Measurements from ENCODE around the gene PKP4. TPM values are rescaled to one million over a fixed set of nuclear protein-coding genes. Genes with fewer than 3 reads are reported as not detected.

Gene PKP4
- total and polyA plus RNA-seq, 4 experiments from 2014 or later = 1.4 to 39.3 (median 19.1) TPM

DNA sequence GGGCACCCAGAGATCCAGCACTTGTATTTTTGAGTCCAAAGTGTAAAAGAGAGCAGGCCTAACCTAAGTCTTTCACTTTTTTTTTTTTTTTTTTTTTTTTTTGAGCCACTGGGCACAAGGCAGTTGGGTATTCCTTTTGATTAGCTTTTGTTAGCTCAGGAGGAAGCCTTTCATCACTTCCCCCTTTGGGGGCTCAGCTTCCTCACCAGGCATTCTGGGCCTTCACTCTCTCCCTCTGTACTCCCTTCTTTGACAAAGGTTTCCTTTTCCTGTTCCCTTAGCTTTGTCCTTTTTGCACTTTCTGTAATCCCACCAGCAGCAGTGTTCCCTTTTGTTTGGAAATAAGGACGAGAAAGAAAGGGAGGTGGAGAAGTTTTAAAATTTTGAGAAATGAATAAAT is 88.2 kb downstream of the PKP4 start:
- peaks cover 6% of the 10 kb centered on the region for H3K4me1 ChIP-seq (ENCODE audit: insufficient read depth, low read length)
- H3K27ac ChIP-seq (ENCODE audit: low read depth, low read length) = no peak overlapping the region
- Mint-ChIP-seq H3K27ac (peak overlapping the region in 1 of 7 donors; percentile 31), H3K4me3 (no peak overlapping the region), H3K4me1 (peaks cover 6 to 10% (median 8%) of the 10 kb centered on the region in 4 donors), H3K9me3 (no peaks in the 10 kb centered on the region), H3K36me3 (peaks cover 17 to 31% of the 10 kb centered on the region in 2 donors), H3K27me3 (no peaks in the 10 kb centered on the region)
- H3K27me3 ChIP-seq (ENCODE audit: insufficient read depth, low read length) = no peaks in the 10 kb centered on the region
- no peaks in the 10 kb centered on the region for H3K36me3 ChIP-seq (ENCODE audit: insufficient read depth, low read length)
- H3K9me3 ChIP-seq (ENCODE audit: control insufficient read depth in 1 of 2, low read length in 2 of 2) = no peaks in the 10 kb centered on the region
- CTCF ChIA-PET (ENCODE audit: partially characterized antibody) = interaction anchor here (0.6 to 1.6 kb wide), 3 partner anchors 9 to 72 kb away, joined by 3 to 9 read pairs (median 4); no protein-coding TSS in a partner anchor
- POLR2A ChIA-PET (ENCODE audit: partially characterized antibody) = no interaction called here
- H3K4me3 ChIP-seq (ENCODE audit: low read length in 2 of 2) = no peak overlapping the region
- DNase-seq = no peak
- intact Hi-C loops (cut with micrococcal nuclease) = no loop called here

DNA sequence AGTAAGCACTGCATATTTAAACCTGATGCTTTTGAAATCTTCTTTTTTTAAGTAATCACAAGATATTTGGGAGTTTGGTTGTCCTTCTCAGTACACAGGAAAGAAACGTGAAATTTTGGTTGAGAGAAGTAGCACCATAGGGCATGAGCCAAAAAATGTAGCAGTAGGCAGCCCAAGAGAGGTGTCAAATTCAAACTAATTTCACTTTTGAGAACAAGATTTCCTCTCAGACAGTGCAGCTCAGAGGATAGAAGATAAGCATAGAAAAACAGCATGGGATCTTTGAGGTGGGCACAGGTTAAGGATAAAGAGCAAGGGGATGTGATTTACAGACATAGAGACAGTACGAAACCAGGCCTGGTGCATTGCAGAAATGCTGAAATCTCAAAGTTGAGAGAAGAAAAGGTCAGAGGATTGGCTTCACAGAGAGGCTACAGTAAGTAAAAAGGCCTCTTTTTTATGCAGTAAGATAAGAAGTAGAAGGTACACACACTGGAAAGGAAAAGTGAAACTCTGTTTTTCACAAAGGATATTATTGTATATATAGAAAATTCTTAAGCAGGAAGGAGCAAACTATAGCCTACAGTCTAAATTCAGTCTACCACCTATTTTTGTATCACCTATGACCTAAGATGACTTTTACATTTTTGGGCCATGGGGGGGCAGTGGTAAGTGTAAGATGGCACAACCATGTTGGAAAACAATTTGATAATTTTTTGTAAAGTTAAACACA is 89.8 kb downstream of the PKP4 start:
- no peak for DNase-seq
- Histone ChIP-seq H3K27ac (ENCODE audit: low read depth, low read length) (no peak overlapping the region), H3K9me3 (ENCODE audit: control insufficient read depth in 1 of 2, low read length in 2 of 2) (no peaks in the 10 kb centered on the region), H3K27me3 (ENCODE audit: insufficient read depth, low read length) (no peaks in the 10 kb centered on the region), H3K36me3 (ENCODE audit: insufficient read depth, low read length) (no peaks in the 10 kb centered on the region), H3K4me3 (ENCODE audit: low read length in 2 of 2) (no peak overlapping the region), H3K4me1 (ENCODE audit: insufficient read depth, low read length) (peaks cover 6% of the 10 kb centered on the region)
- Mint-ChIP-seq H3K9me3 (no peaks in the 10 kb centered on the region), H3K36me3 (peaks cover 18 to 29% of the 10 kb centered on the region in 2 donors), H3K4me1 (peaks cover 6 to 10% (median 8%) of the 10 kb centered on the region in 4 donors), H3K27me3 (no peaks in the 10 kb centered on the region), H3K4me3 (no peak overlapping the region), H3K27ac (peak overlapping the region in 6 of 7 donors; percentile 8 to 79 (median 64))
- ChIA-PET CTCF (ENCODE audit: partially characterized antibody) (no interaction called here), POLR2A (ENCODE audit: partially characterized antibody) (no interaction called here)
- intact Hi-C loops (cut with micrococcal nuclease) = no loop called here

DNA sequence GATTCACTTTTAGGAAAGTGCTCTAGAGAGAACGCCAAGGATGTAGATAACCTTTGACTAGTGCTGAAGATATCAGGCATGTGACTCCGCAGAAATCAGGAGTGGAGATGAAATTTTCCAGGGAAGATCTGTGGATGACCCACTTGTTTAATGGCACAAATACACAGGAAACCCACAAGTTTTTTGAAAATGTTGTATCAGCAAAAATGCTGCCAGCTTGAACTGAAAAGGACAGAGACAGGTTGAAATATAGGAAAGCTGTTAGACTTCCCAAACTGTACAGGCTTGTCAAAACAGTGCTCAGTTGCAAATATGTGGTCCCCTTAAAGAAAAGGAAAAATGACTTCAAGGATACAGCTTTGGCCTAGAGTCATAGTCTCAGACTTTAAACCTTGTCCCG is 96.5 kb downstream of the PKP4 start:
- Mint-ChIP-seq H3K27ac (no peak overlapping the region), H3K36me3 (peaks cover 10 to 26% of the 10 kb centered on the region in 2 donors), H3K9me3 (no peaks in the 10 kb centered on the region), H3K4me1 (peaks cover 0 to 1% (median 0%) of the 10 kb centered on the region in 4 donors), H3K27me3 (no peaks in the 10 kb centered on the region), H3K4me3 (no peak overlapping the region)
- Histone ChIP-seq H3K36me3 (ENCODE audit: insufficient read depth, low read length) (no peaks in the 10 kb centered on the region), H3K27ac (ENCODE audit: low read depth, low read length) (no peak overlapping the region), H3K27me3 (ENCODE audit: insufficient read depth, low read length) (no peaks in the 10 kb centered on the region), H3K4me1 (ENCODE audit: insufficient read depth, low read length) (no peaks in the 10 kb centered on the region), H3K9me3 (ENCODE audit: control insufficient read depth in 1 of 2, low read length in 2 of 2) (no peaks in the 10 kb centered on the region), H3K4me3 (ENCODE audit: low read length in 2 of 2) (no peak overlapping the region)
- intact Hi-C loops (cut with micrococcal nuclease) = no loop called here
- DNase-seq = no peak
- ChIA-PET CTCF (ENCODE audit: partially characterized antibody) (no interaction called here), POLR2A (ENCODE audit: partially characterized antibody) (no interaction called here)

DNA sequence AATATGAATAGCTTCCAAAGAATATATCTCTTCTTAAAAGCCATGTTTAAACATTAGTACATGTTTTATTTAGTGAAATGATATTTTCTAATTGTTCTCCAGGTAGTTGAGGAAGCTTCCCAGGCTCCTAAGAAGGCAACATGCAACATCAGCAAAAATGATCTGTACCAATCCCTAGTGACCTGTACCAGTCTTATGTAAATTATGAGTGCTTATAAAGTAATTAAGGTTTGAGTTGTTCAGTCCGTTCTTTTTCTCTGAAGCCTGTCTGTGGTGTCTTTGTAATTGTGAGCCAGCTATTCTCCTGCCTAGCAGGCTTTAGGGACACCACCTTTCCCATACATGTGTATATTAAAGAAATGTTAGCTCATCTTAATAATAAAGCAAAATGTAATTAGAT is 98.2 kb downstream of the PKP4 start:
- Histone ChIP-seq H3K27me3 (ENCODE audit: insufficient read depth, low read length) (no peaks in the 10 kb centered on the region), H3K9me3 (ENCODE audit: control insufficient read depth in 1 of 2, low read length in 2 of 2) (no peaks in the 10 kb centered on the region), H3K27ac (ENCODE audit: low read depth, low read length) (no peak overlapping the region), H3K4me3 (ENCODE audit: low read length in 2 of 2) (no peak overlapping the region), H3K4me1 (ENCODE audit: insufficient read depth, low read length) (no peaks in the 10 kb centered on the region), H3K36me3 (ENCODE audit: insufficient read depth, low read length) (no peaks in the 10 kb centered on the region)
- Mint-ChIP-seq H3K27me3 (no peaks in the 10 kb centered on the region), H3K36me3 (peaks cover 2 to 17% of the 10 kb centered on the region in 2 donors), H3K4me1 (peaks cover 0 to 1% (median 0%) of the 10 kb centered on the region in 4 donors), H3K4me3 (no peak overlapping the region), H3K27ac (no peak overlapping the region), H3K9me3 (no peaks in the 10 kb centered on the region)
- ChIA-PET CTCF (ENCODE audit: partially characterized antibody) (no interaction called here), POLR2A (ENCODE audit: partially characterized antibody) (no interaction called here)
- DNase-seq = no peak
- intact Hi-C loops (cut with micrococcal nuclease) = no loop called here

DNA sequence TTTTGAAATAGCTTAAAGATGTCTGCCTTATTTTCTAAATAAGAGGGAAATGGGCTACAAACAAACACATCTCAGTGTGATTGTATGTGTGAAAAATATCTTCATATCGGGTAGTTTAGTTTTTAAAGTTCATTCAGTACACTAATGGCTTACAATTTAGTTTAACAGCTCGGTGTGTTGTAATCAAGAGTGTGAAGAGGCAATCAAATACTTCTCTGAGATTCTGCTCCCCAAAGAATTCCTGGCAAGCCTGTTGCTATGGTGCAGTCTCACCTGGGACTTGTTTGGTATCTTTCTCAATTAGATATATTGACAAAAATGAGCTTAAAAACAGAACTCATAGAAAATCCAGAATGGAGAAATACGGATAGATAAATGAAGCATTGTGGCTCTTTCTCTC is 99.4 kb downstream of the PKP4 start:
- no peak for DNase-seq
- Mint-ChIP-seq H3K36me3 (peaks cover 1 to 17% of the 10 kb centered on the region in 2 donors), H3K9me3 (no peaks in the 10 kb centered on the region), H3K4me3 (no peak overlapping the region), H3K4me1 (peaks cover 0 to 1% (median 0%) of the 10 kb centered on the region in 4 donors), H3K27me3 (no peaks in the 10 kb centered on the region), H3K27ac (no peak overlapping the region)
- Histone ChIP-seq H3K27ac (ENCODE audit: low read depth, low read length) (no peak overlapping the region), H3K27me3 (ENCODE audit: insufficient read depth, low read length) (no peaks in the 10 kb centered on the region), H3K4me1 (ENCODE audit: insufficient read depth, low read length) (no peaks in the 10 kb centered on the region), H3K36me3 (ENCODE audit: insufficient read depth, low read length) (no peaks in the 10 kb centered on the region), H3K9me3 (ENCODE audit: control insufficient read depth in 1 of 2, low read length in 2 of 2) (no peaks in the 10 kb centered on the region), H3K4me3 (ENCODE audit: low read length in 2 of 2) (no peak overlapping the region)
- ChIA-PET POLR2A (ENCODE audit: partially characterized antibody) (no interaction called here), CTCF (ENCODE audit: partially characterized antibody) (interaction anchor here (1.0 kb wide), 1 partner anchor 92 kb away, joined by 3 read pairs; no protein-coding TSS in a partner anchor)
- intact Hi-C loops (cut with micrococcal nuclease) = no loop called here

DNA sequence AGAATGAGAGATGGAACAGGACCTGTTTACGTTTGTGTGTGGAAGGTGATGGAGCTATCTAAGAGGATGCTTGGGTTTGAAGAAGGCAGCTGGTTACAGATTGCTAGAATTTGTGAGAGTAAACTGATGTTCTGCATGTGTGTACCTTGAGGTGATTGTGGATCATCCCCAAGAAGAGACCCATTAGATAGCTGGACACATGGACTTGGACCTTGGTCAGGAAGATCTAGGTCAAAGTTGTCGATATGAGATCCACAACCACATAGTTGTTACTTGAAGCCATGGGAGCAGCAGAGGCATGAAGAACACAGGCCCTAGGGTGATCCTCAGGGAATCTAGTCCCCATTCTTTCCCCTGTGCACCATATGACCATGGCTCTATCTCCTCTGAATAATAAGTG is 101.0 kb downstream of the PKP4 start:
- H3K27ac Mint-ChIP-seq = no peak overlapping the region
- Histone ChIP-seq H3K27me3 (ENCODE audit: insufficient read depth, low read length) (no peaks in the 10 kb centered on the region), H3K4me3 (ENCODE audit: low read length in 2 of 2) (no peak overlapping the region), H3K9me3 (ENCODE audit: control insufficient read depth in 1 of 2, low read length in 2 of 2) (no peaks in the 10 kb centered on the region), H3K36me3 (ENCODE audit: insufficient read depth, low read length) (no peaks in the 10 kb centered on the region), H3K4me1 (ENCODE audit: insufficient read depth, low read length) (no peaks in the 10 kb centered on the region), H3K27ac (ENCODE audit: low read depth, low read length) (no peak overlapping the region)
- CTCF ChIA-PET (ENCODE audit: partially characterized antibody) = no interaction called here
- H3K4me1 Mint-ChIP-seq = peaks cover 0 to 1% (median 0%) of the 10 kb centered on the region in 4 donors
- H3K36me3 Mint-ChIP-seq = peaks cover 0 to 13% of the 10 kb centered on the region in 2 donors
- DNase-seq = no peak
- intact Hi-C loops (cut with micrococcal nuclease) = no loop called here
- H3K27me3 Mint-ChIP-seq = no peaks in the 10 kb centered on the region
- H3K4me3 Mint-ChIP-seq = no peak overlapping the region
- H3K9me3 Mint-ChIP-seq = no peaks in the 10 kb centered on the region
- POLR2A ChIA-PET (ENCODE audit: partially characterized antibody) = no interaction called here

DNA sequence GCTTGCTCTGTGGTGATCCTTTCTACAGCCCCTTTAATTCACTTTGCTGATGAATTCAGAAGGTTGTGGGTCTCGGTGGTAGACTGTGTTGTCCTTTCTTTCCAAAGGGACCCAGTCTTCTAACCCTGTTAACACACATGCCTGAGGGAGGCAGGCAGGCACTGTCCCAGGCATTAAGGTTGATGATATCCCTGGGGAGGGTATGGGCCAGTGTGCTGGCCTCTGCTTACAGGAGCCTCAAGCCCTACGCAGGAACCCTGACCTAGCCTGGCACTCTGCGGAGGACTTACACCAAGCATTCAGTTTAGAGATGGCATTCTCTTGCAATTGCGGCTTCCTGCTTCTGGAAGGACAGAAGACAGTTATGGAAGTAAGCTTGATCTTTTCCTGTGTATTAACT is 102.5 kb downstream of the PKP4 start:
- no peaks in the 10 kb centered on the region for H3K36me3 ChIP-seq (ENCODE audit: insufficient read depth, low read length)
- ChIA-PET POLR2A (ENCODE audit: partially characterized antibody) (no interaction called here), CTCF (ENCODE audit: partially characterized antibody) (no interaction called here)
- intact Hi-C loops (cut with micrococcal nuclease) = no loop called here
- H3K27ac ChIP-seq (ENCODE audit: low read depth, low read length) = no peak overlapping the region
- H3K9me3 ChIP-seq (ENCODE audit: control insufficient read depth in 1 of 2, low read length in 2 of 2) = no peaks in the 10 kb centered on the region
- Mint-ChIP-seq H3K36me3 (peaks cover 0 to 8% of the 10 kb centered on the region in 2 donors), H3K27me3 (no peaks in the 10 kb centered on the region), H3K27ac (no peak overlapping the region), H3K9me3 (no peaks in the 10 kb centered on the region), H3K4me3 (no peak overlapping the region), H3K4me1 (peaks cover 0 to 1% (median 0%) of the 10 kb centered on the region in 4 donors)
- no peaks in the 10 kb centered on the region for H3K27me3 ChIP-seq (ENCODE audit: insufficient read depth, low read length)
- DNase-seq = no peak
- no peak overlapping the region for H3K4me3 ChIP-seq (ENCODE audit: low read length in 2 of 2)
- H3K4me1 ChIP-seq (ENCODE audit: insufficient read depth, low read length) = no peaks in the 10 kb centered on the region
